Stimulated activated CD4-positive, alpha-beta T cell treated with anti-CD3 and anti-CD28 coated beads, TNF-alpha, amount 100 ng/mL, for 24 hours (primary cell): ENCODE data around the gene SPTBN5.

Experiments
- DNase-seq, 3 experiments: peaks; one replicate each; pipeline ENCODE4 v3.0.0-alpha.2; 2020; ENCODE audit warnings: low read depth in 3 of 3

Gene SPTBN5

GRCh38 chr15:41926185-41927056 is 32.6 kb upstream of the SPTBN5 start:
- DNase-seq = no peak

- DNase-seq = no peak
Observed at GRCh38 chr15:41925086-41925608, 31.3 kb upstream of the SPTBN5 start.

- no peak for DNase-seq
Observed at GRCh38 chr15:41923401-41923997, 29.6 kb upstream of the SPTBN5 start.

GRCh38 chr15:41922353-41922752 is 28.5 kb upstream of the SPTBN5 start:
- no peak for DNase-seq

DNA sequence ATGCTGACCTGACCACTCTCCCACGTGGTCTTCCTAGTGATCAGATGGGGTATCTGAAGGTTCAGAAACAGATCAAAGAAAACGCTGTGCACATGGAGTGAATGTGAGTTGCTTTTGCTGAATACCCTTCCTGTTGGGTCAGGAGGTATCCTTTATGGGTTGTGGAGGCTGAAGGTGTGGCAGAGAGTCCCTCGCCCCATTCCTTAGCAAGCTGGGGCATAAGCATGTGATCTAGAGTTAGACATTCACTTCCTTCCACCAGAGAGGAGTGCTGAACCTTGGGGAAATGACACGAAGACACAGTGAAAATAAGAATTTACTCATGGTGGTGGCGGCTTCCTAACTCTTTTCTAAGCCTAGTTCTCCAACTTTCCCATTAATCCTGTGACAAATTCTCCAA is 27.8 kb upstream of the SPTBN5 start:
- no peak for DNase-seq

- DNase-seq = no peak
Observed at GRCh38 chr15:41921167-41921566, 27.3 kb upstream of the SPTBN5 start.

DNA sequence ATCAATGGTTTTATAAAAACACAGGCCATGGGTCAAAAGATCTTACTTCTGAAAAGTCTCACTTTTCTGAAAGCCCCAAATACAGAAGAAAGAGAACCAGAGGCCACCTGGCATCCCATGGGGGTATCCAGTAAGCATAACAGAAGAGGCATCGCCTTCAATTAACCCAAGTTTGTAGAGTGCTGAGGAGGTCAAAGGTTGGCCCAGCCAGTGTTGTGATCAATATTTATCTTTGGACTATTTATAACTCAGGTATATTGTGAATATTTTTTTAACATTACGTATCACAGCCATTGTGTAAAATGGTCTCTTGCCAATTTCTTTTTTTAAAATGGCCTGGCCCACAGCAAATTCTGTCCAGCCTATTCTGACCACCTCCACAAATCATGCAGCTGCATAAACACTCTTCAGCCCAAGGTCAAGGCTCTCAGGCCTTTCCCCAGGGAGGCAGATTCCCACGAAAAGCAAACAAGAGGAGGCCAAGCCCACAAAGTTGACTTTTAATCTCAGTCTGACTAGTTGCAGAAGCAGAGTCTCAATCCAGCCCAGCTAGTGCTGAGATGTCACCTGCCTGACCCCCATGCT is 26.2 kb upstream of the SPTBN5 start:
- DNase-seq = no peak

DNA sequence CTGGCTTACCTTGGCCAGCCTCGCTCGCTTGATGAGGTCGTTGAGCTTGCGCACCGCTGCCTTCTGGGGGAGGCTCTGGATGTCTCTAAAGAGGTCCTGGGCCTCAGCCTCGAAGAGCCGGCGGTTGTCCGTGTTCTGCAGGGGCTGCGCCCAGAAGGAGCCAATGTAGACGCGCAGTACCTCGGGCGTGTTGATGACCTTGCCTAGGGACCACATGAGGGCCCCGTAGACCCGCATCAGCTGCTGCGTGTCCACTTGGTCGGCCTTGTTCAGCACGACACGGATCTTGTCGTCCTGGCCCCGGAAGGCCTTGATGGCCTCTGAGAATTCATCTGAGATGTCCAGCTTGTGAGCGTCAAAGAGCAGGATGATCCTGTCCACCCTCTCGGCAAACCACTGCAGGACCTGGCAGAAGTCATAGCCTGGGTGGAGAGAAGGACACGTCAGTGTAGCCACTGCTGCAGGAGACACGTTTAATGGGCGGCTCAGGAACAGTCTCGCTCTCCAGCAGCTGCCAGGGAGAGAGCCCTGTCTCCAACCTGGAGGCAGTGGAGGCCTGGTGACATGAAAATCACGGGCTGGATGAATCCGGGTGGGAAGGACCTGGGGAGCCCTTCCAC is 25.5 kb upstream of the SPTBN5 start:
- DNase-seq = no peak

GRCh38 chr15:41918506-41919126 is 24.8 kb upstream of the SPTBN5 start:
- no peak for DNase-seq

DNA sequence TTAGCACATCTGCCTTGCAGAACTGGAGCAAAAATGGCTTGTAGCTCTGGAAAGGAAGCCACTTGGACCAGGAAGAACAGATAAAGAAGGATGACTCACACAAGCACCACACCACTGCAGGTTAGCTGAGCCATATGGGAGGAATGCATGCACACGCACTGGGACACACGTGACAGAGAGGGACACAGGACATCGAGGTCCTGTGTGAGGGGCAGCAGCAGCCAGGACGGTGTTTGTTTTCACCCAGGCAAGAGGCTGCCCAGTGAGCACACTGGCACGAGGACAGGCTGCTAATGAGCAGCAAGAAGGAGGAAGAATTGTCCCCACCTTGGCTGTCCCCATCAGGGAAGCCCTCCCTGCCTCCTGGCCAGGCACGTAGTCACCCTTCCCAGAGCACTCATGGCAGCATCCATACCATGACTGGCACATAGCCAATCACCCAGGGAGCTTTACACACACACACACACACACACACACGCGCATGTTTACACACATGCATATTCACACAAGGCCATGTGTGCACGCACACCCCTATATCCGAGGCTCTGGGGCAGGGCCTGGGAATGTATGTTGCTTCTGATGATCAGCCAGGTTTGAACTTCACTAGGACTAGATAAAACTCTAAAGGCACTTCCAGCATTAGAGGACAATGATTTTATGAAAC is 24.0 kb upstream of the SPTBN5 start:
- DNase-seq = no peak

GRCh38 chr15:41915255-41915994 is 21.6 kb upstream of the SPTBN5 start:
- DNase-seq = no peak

GRCh38 chr15:41914411-41914810 is 20.6 kb upstream of the SPTBN5 start:
- no peak for DNase-seq

DNA sequence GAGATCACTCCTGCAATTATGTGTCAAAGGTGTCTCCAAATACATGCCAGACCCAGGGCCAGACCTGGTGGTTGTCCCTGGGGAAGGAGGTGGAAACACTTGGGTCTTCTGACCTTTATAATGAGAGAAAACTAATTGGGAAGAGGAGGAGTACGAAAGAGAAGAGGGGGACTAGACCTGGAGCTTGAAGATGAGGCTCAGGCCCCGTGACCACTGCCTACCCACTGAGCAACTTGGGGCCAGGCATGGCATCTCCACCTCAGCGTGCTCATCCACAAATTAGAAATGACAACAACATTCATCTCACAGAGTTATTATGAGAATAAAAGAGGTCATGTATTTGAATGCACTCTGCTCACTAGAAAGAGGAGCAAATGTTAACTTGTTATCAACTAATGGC is 19.4 kb upstream of the SPTBN5 start:
- no peak for DNase-seq

- DNase-seq = no peak
Observed at GRCh38 chr15:41911691-41912345, 18.0 kb upstream of the SPTBN5 start.

DNA sequence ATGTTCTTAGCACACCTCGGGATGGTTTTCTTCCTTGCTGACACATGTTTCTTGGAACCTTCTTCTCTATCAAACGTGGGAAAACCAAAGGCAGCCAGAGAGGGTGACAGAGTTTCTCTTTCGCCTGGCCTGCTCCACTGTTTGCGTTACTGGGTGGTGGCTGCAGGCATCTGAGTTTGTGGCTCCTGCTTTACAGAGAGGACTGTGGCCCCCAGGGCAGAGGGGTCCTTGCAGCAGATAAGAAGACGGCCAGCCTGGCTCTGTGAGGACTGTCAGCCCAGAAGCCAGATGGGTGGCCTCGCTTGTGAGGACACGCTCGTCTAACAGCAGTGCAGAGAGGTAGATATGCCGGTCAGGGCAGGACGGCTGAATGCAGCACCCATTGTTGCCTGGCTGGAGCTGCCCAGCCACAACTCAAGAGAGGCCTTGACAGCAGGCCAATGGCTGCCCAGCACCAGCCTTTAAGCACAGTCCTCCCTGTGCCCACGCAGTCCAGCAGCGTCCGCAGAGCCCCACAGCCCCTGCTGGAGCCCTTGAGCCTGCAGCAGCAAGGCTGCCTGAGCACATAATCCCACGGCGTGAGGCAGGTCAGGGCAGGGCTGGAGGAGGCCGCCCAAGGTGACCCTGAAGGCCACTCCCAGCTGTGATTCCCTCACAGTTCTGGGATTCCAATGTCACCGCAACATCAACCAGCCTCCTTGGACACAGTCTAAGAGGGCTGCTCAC is 15.0 kb upstream of the SPTBN5 start:
- no peak for DNase-seq

DNA sequence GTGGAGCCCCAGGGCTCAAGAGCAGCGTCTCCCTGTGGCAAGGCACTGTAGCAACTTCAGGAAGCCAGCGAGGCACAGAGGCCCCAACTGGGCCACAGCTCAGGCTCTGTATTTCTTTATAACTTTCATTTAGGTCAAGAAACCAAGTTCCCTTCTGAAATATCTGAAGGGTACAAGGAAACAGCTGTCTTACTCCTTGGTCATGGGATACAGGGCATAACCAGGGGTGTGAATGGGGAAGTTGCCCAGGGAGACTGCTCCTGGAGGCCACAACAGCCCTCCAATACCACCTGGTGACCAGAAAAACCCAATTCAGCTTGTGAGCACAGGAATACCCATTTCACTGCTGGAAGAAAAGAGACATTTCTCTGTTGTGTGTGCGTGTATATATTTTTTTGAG is 13.3 kb upstream of the SPTBN5 start:
- DNase-seq = no peak

DNA sequence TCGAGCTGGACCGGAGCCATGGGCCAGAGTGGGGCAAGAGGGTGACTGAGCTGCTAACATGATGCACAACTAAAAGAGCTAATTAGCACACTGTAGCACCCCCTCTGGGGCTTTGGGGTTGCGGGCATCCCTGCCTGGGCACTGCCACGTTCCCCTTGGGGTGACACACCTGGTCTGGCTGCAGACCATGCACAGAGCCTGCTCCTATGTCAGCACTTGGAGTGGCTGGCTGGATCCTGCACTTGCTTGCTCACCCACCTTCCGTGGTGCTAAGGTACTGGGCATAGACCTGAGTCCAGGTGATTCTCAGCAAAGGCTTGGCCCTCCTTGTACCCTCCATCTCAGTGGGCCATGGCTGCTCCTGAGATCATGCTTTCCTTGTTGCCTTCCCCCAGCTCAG is 12.8 kb upstream of the SPTBN5 start:
- no peak for DNase-seq

GRCh38 chr15:41905036-41905793 is 11.4 kb upstream of the SPTBN5 start:
- DNase-seq = no peak

- DNase-seq = peak; percentile 34 to 67 (median 37)
Observed at GRCh38 chr15:41904541-41905005, 10.7 kb upstream of the SPTBN5 start.
